ENCODE measurements around the gene BCAR3.
"Not testable (repeated sequence)": the region's sequence is repeated elsewhere in the genome, so short reads cannot be mapped to it uniquely, and the experiment has no call there.

BCAR3 gene

GRCh38 chr1:93565496-93566206, 116.0 kb downstream of the BCAR3 start:
- H3K4me3 ChIP-seq (replicated peaks; ENCODE audit: low read depth, low read length) = no peak overlapping the region
- TF ChIP-seq CTCF (IDR thresholded peaks at IDR 0.05; ENCODE audit: low read depth, low read length, missing control alignments) = no peak
- no peak for DNase-seq (ENCODE audit: extremely low read depth, low read depth)

GRCh38 chr1:93559695-93560094, 121.9 kb downstream of the BCAR3 start:
- TF ChIP-seq CTCF (IDR thresholded peaks at IDR 0.05; ENCODE audit: low read depth, low read length, missing control alignments) = no peak
- H3K4me3 ChIP-seq (replicated peaks; ENCODE audit: low read depth, low read length) = no peak overlapping the region
- DNase-seq (ENCODE audit: extremely low read depth, low read depth) = no peak

DNA sequence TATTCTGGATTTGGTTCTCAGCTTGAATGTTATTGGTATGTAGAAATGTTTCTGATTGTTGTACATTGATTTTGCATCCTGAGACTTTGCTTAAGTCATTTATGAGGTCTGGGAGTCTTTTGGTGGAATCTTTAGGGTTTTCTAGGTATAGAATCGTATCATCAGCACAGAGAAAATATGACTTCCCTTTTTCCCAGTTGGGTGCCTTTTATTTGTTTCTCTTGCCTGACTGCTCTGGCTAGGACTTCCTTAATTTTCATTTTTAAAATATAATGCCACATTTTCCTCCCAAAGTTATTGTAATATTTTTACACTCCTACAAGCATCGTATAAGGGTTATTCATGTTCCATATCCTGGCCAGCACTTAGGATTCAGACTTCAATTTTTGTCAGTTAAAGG, 122.6 kb downstream of the BCAR3 start:
- no peak overlapping the region for H3K4me3 ChIP-seq (replicated peaks; ENCODE audit: low read depth, low read length)
- no peak for TF ChIP-seq CTCF (IDR thresholded peaks at IDR 0.05; ENCODE audit: low read depth, low read length, missing control alignments)
- no peak for DNase-seq (ENCODE audit: extremely low read depth, low read depth)

DNA sequence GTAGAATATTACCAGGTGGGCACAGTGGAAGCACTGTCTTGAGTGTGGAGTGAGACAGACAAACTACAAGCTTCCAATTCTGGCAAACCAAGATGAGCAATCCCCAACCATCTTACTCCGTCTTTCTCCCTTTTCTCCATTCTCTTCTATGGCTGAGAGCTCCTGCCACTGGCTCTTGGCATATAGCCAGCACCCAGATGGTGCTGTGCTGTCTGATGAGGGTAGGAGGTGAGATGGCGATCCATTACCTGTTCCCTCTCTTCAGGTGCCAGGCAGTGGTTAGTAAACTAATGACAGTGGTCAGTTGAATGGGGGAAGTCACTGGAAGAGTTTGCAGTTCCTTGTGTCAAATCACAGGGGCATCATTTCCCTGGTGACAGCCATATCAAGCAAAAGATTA, 125.3 kb downstream of the BCAR3 start:
- no peak for DNase-seq (ENCODE audit: extremely low read depth, low read depth)
- no peak overlapping the region for H3K4me3 ChIP-seq (replicated peaks; ENCODE audit: low read depth, low read length)
- no peak for TF ChIP-seq CTCF (IDR thresholded peaks at IDR 0.05; ENCODE audit: low read depth, low read length, missing control alignments)

GRCh38 chr1:93554883-93555872, 126.5 kb downstream of the BCAR3 start:
- no peak for TF ChIP-seq CTCF (IDR thresholded peaks at IDR 0.05; ENCODE audit: low read depth, low read length, missing control alignments)
- no peak for DNase-seq (ENCODE audit: extremely low read depth, low read depth)
- H3K4me3 ChIP-seq (replicated peaks; ENCODE audit: low read depth, low read length) = no peak overlapping the region

DNA sequence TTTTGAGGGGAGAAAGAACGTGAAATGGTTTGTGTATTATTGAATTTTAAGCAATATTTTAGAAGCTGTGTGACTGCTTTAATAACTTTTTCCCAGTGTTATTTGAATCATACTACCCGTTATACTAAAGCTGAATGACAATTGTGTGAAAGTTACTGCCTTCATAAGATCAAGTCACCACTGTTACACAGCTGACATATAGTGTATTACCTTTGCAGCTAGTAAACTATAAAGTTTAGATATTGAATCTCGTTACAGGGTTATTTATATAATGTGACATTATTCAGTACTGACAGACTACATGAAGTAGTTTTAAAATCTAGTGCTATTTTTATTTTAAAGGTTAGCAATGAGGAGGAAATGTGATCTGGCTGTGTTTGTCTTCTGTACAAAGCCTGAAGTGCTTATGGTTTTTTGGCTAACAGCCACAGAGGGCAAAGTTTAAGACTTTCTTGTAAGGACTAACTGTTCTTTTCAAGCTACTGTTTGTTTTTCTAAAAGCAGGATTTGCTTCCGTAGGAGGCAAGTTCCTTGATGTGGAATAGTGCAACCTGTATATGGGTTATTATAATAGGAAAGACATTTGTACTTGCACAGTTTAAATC, 127.6 kb downstream of the BCAR3 start:
- H3K4me3 ChIP-seq (replicated peaks; ENCODE audit: low read depth, low read length); DNase-seq (ENCODE audit: extremely low read depth, low read depth): not testable (repeated sequence)
